ENCODE results near the gene KDM7A. TPM values are rescaled to one million over a fixed set of nuclear protein-coding genes. Genes with fewer than 3 reads are reported as not detected.

KDM7A gene
- total and polyA plus RNA-seq, 9 donors, result 3.8 to 13.2 (median 6.8) TPM

GRCh38 chr7:140096459-140096858 lies 80.3 kb downstream of the KDM7A start:
- Histone ChIP-seq H3K27me3 (no peaks in the 10 kb centered on the region), H3K4me1 (ENCODE audit: insufficient read depth) (no peaks in the 10 kb centered on the region), H3K9me3 (no peaks in the 10 kb centered on the region), H3K4me3 (no peak overlapping the region), H3K36me3 (no peaks in the 10 kb centered on the region), H3K27ac (no peak overlapping the region)
- no peak for DNase-seq
- TF ChIP-seq, protein P1, sequence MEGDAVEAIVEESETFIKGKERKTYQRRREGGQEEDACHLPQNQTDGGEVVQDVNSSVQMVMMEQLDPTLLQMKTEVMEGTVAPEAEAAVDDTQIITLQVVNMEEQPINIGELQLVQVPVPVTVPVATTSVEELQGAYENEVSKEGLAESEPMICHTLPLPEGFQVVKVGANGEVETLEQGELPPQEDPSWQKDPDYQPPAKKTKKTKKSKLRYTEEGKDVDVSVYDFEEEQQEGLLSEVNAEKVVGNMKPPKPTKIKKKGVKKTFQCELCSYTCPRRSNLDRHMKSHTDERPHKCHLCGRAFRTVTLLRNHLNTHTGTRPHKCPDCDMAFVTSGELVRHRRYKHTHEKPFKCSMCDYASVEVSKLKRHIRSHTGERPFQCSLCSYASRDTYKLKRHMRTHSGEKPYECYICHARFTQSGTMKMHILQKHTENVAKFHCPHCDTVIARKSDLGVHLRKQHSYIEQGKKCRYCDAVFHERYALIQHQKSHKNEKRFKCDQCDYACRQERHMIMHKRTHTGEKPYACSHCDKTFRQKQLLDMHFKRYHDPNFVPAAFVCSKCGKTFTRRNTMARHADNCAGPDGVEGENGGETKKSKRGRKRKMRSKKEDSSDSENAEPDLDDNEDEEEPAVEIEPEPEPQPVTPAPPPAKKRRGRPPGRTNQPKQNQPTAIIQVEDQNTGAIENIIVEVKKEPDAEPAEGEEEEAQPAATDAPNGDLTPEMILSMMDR (IDR thresholded peaks at IDR 0.05), result no peak
- TF ChIP-seq POLR2A (IDR thresholded peaks at IDR 0.05) (no peak), EP300 (IDR thresholded peaks at IDR 0.05) (no peak)
- intact Hi-C loops (cut with DNase I), result no loop called here
- 73 to 77% (median 76%) methylated on average over 4 of the region's 4 CpGs for WGBS, 3 donors

DNA sequence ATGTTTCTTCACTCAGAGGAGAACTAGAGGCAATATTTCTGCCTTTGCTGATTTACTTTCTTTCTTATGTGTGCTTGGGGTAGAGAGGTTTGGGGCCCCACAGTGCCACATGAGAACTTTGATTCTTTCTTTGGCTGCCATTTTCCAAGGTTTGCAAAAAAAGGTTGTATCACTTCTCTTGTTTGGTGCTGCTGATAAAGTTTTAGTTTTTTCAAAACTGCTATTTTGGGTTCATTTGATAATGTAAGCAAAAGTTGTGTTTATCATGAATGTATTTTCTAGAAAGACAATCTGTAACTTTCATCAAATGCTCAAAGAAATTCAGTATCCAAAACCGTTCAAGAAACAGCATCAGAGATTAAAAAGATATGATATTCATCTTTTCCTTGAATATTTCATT lies 83.4 kb downstream of the KDM7A start:
- intact Hi-C loops (cut with DNase I), result no loop called here
- WGBS, 3 donors, result 68 to 88% (median 79%) methylated on average over 1 of the region's 1 CpG

GRCh38 chr7:140085447-140085846 lies 91.3 kb downstream of the KDM7A start:
- no peaks in the 10 kb centered on the region for H3K27me3 ChIP-seq
- TF ChIP-seq EP300 (IDR thresholded peaks at IDR 0.05) (no peak), POLR2A (IDR thresholded peaks at IDR 0.05) (no peak)
- TF ChIP-seq, protein P1 (IDR thresholded peaks at IDR 0.05), result no peak
- no peak overlapping the region for H3K4me3 ChIP-seq
- H3K27ac ChIP-seq, result no peak overlapping the region
- no peaks in the 10 kb centered on the region for H3K9me3 ChIP-seq
- no peak for DNase-seq
- intact Hi-C loops (cut with DNase I), result no loop called here
- 89 to 95% (median 92%) methylated on average over 2 of the region's 2 CpGs for WGBS, 3 donors
- no peaks in the 10 kb centered on the region for H3K4me1 ChIP-seq (ENCODE audit: insufficient read depth)
- no peaks in the 10 kb centered on the region for H3K36me3 ChIP-seq

More for the DNA sequence above, 83.4 kb downstream of the KDM7A start:
- no peak for DNase-seq
- Histone ChIP-seq H3K36me3 (no peaks in the 10 kb centered on the region), H3K4me1 (ENCODE audit: insufficient read depth) (no peaks in the 10 kb centered on the region), H3K4me3 (no peak overlapping the region), H3K9me3 (no peaks in the 10 kb centered on the region), H3K27ac (no peak overlapping the region), H3K27me3 (no peaks in the 10 kb centered on the region)
- TF ChIP-seq POLR2A (IDR thresholded peaks at IDR 0.05), result no peak
- TF ChIP-seq EP300 (IDR thresholded peaks at IDR 0.05), result no peak
- TF ChIP-seq, protein P1 (IDR thresholded peaks at IDR 0.05), result no peak

DNA sequence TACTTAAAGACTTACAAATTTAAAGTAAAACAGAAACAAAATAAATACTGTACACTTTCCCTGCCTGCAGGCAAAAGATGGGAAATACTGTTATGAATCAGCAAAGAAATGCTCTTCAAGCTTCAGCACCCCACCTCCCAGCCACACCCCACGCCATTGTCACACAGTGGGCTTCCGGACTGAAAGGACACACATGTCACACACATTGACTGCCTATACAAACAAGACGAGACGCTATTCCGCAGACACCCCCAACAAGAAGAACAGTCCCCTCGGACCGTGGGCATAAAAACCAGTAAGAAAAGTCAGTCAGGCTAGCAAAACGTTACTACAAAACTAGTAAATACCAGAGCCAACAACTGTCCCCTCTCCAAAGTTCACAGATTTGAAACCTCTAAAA lies 91.8 kb downstream of the KDM7A start:
- H3K4me3 ChIP-seq, result no peak overlapping the region
- no peak overlapping the region for H3K27ac ChIP-seq
- H3K9me3 ChIP-seq, result no peaks in the 10 kb centered on the region
- intact Hi-C loops (cut with DNase I), result no loop called here
- DNase-seq, result no peak
- H3K4me1 ChIP-seq (ENCODE audit: insufficient read depth), result no peaks in the 10 kb centered on the region
- TF ChIP-seq, protein P1 (IDR thresholded peaks at IDR 0.05), result no peak
- no peak for TF ChIP-seq POLR2A (IDR thresholded peaks at IDR 0.05)
- no peak for TF ChIP-seq EP300 (IDR thresholded peaks at IDR 0.05)
- H3K36me3 ChIP-seq, result no peaks in the 10 kb centered on the region
- H3K27me3 ChIP-seq, result no peaks in the 10 kb centered on the region
- 82 to 88% (median 88%) methylated on average over 8 of the region's 8 CpGs for WGBS, 3 donors

All from ovary (tissue), 9 donors.